GM19372 (cell line): ENCODE data around the gene CNN2.
A peak's percentile ranks its signal among the peaks of the same experiment; 100 is the strongest.

Source experiments
- ATAC-seq: cut with Tn5 transposase; IDR thresholded peaks from one replicate; pipeline ENCODE4 v1.9.1; 2021; ENCODE audit warnings: mild to moderate bottlenecking, low read depth, moderate library complexity; ENCODE audit not compliant: unreplicated experiment

Gene CNN2

DNA sequence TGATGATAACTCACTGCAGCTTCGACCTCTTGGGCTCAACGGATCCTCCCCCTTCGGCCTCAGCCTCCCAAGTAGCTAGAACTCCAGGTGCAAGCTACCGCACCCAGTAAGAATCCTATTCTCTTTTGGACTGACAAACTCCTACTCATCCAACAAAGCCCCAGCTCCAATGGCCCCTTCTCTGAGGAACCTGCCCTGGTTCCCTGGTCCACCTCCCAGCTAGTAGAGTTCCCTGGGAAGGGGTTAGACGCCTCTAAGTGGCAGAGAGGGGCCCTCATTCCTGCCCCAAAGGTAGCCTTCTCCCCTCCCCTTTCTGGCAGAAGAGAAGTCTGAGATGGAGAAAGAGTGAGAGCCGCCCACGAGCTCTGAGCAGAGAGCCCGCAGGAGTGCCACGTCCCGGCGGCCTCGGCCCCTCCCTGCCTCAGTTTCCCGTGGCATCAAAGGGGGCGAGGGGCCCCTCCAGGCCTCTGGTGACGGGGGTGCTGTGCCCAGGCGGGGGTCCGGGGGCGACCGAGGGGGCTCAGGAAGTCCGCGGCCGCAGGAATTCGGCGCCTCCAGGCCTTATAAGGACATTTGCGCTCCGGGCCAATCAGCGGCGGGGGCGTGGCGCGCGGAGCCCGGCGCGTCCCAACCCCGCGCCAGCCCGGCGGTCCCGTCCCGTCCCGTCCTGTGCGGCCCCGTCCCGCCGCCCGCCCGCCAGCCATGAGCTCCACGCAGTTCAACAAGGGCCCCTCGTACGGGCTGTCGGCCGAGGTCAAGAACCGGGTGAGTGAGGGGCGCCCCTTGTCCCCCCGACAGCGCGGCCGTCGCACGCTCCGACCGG is at the start of gene CNN2:
Gene CNN2, plus strand, starts transcription at position 649 of the 823 bp plus-strand sequence. Its CDS starts 54 bp downstream, at position 703.
- ATAC-seq, result no peak

DNA sequence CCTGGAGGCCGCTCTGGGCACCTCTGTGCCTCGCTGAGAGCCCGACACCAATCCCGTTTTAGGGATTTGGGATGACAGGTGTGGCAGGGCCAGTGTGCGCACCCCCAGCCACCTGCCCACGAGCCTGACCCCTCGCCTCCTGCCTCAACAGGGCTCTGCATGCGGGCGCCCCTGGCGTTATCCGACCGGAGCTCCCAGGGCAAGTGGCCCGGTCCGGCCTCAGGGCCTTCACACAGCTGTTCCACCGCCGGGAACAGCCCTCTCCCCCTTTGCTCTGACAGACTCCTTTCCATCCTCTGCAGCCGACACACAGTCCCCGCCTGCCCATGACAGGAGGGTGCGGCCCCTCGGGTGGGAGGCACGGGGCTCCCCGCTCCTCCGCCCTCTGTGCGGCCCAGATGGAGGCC is 49.3 kb upstream of the CNN2 start:
- no peak for ATAC-seq

DNA sequence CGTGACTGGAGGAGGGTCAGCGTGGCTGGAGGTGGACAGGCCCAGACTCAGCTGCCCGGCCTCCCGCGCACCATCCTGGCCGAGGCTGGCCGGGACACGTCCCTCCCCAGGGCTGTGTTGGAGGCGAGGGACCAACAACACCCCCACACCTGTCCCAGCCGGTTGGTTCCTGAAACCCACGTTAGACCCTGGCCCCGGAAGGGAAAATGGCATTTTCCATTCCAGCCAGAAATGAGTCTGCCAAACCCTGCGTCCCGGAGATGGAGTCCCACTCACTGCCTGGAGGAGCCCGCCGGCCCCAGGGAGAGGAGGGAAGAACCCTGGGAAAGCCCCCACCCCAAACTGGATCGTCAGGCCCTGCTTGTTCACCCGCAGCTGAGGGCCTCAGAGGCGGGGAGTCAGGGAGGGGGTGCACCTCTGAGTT is 47.1 kb upstream of the CNN2 start:
- ATAC-seq, result no peak

DNA sequence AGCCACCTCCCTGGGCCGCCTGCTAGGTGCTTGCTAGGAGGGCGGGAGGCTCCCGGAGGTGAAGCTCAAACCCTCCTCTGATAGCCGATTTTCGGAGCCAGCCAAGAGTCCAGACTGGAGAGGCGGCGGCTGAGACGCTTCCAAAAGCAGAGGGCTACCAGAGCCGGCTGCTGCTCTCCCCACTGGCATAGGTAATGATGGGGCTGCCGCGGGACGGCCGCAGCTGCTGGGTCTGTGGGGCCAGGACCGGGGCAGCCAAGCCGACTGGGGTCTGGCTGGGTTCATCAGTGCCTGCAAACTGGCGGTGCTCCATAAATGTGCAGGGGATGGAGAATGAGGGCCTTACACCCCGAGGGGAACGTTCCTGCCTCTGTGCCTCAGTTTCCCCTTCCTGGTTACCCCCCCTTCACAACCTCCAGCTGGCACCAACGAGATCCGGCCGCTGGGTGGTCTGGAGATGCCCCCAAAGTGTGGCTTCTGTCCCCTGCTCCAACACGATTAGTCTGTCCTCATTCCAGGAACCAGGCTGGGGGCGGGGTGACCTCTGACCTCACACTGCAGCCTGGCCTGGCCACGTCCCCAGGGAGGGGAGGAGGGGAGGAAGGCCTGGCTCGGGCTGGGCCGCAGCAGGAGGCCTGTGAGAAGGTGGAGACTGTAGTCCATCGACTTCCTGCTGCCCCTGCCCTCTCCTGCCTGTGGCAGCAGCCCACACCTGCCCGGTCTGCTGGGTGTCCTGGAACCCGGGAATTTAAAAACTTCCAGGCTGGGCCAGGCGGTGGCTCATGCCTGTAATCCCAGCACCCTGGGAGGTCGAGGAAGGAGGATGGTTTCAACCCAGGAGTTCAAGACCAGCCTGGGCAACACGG is 46.0 kb upstream of the CNN2 start:
- ATAC-seq, result no peak

DNA sequence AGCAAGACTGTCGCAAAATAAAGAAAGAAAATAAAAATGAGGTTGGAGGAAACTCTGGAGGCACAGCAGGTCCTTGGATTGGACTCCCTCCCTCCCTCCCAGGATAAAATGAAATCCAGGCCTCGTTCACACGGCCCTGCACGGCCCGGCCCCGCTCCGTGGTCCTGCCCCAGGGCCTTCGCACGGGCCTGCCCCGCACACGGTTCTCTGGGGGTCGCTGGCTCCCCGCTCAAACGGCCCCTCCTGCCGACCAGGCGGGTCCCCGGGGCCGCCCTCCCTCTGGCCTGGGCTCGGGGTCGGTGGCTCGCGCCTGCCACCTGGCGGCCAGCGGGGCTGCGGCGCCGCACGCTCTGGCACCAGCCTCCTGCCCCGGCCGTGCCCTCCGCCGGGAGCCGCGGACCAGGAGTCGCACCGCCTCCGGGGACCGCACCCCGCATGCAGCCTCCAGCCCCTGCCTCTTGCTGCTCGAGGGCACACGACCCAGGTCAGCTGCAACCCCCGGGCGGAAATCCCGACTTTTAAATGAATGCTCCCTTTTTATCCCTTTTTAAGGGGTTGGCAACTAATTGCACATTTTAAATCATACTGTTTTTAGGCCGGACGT is 43.7 kb upstream of the CNN2 start:
- ATAC-seq, result no peak

DNA sequence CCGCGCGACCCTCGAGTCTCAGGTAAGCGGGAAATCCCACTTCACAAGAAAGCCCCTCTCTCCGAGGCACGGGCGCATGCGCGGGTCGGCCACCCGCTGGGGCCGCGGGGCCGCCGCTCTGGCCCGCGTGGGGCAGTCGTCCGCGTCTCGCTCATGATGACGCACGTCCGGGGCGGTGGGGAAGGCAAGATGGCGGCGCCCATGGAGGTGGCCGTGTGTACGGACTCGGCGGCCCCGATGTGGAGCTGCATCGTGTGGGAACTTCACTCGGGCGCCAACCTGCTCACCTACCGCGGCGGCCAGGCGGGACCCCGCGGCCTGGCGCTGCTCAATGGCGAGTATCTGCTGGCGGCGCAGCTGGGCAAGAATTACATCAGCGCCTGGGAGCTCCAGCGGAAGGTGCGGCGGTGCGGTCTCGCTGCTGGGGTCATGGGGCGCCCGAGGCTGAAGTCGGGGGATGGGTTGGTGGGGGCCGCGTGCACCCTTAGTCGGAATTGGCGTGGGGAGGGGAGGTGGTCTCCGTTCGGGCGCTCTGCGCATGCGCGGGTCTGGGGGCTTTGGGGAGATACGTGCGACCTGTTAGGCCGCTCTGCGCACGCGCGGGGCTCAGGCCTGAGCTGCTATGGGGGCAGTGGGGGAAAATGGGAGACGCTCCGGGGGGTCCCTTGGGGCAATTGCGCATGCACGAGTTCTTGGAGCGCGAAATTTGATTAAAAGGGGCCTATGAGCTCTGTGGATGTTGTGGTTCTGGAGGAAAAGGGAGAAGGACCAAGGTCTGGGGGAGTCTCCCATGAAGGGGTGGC is 42.0 kb upstream of the CNN2 start, which contains the start of gene WDR18:
Gene WDR18, plus strand, starts transcription at position 181 of the 803 bp plus-strand sequence. Its CDS starts 9 bp downstream, at position 190.
- peak; percentile 83 for ATAC-seq

DNA sequence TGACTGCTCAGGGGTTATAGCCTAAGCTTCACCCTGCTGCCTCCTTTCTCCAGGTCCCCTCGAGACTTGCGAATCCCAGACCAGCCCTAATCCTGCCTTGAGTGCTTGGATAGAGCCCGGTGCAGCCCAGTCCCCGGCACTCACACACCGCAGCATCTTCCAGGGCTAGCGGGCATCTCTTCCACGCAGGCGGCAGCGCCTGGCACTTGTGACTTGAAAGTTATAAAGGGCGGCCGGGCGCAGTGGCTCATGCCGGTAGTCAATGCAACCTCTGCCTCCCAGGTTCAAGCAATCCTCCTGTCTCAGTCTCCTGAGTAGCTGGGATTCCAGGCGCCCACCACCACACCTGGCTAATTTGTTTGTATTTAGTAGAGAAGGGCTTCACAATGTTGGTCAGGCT is 40.3 kb upstream of the CNN2 start:
- no peak for ATAC-seq

DNA sequence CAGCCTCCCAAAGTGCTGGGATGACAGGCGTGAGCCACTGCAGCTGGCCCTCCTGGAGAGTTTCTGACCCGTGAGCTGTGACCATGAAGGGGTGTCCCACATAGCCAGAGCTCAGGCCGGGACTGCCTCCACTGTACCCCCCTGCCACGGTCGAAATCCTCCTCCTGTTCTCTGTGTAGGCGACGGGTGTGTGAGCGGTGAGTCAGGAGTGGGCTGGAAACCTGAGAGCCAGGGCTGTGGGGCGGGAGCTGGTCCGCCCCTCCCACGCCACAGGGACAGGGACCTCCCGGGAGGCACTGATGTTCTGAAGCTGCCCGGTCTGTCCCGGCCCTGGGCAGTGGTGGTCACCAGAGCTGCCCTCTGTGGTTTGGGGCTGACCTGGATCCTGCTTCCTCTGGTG is 38.3 kb upstream of the CNN2 start:
- ATAC-seq, result no peak

DNA sequence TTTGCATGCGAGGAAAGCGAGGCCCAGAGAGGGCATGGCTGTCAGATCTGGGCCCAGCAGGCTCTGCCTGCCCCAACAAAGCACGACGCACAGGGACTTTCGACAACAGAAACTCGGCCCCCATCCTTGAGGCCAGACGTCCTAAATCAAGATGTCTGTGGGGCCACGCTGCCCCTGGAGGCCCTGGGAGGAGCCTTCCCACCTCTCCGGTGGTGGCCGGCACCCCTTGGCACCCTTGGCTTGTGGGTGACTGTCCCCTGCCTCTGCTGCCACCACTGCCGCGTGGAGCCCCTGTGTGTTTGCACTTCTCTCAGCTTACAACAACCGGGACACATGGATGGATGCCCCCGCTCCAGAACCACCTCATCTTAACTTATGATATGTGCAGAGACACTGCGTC is 37.9 kb upstream of the CNN2 start:
- no peak for ATAC-seq

DNA sequence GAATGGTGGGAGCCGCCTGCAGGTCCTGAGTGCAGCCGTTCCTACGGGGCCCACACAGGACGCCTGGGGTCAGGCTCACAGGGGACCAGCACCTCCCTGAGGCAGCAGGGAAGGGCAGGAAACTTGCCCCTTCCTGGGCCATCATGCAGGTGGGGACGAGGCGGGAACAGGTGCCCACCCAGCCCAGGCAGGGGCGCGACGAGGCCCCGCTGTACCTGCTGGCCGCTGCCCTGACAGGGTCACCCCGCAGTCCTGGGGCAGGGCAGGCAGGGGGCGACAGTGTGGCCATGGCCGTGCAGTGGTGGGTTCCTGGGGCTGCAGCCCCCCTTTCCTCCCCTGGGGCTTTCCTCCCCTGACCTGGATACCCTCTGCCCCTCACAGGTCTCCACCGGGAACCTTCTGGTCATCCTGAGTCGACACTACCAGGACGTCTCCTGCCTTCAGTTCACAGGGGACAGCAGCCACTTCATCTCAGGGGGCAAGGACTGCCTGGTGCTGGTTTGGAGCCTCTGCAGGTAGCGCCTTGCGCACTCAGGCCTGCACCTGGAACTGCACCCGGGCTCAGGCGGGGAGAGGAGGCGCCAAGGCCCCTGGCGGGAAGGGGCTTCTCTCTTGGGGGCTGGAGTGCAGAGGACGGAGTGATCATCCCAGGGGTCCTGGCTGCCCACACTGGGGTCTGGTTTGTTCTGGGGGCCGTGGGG is 36.9 kb upstream of the CNN2 start:
- ATAC-seq, result no peak

DNA sequence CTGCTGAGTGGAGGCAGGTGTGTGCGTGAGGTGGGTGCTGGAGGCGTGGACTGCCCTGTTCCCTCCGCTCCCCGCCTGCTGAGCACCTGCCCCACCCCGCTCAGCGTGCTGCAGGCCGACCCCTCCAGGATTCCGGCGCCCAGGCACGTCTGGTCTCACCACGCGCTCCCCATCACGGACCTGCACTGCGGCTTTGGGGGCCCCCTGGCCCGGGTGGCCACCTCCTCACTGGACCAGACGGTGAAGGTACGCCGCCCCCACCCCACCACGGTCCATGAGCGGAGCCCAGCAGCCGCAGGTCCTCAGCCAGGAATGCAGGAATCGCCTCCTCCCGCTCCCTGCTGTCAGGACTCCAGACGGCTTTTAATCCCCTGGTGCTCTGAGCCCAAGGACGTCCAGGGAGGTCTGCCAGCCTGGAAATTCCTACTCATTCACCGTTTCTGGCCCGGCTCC is 36.3 kb upstream of the CNN2 start:
- no peak for ATAC-seq

DNA sequence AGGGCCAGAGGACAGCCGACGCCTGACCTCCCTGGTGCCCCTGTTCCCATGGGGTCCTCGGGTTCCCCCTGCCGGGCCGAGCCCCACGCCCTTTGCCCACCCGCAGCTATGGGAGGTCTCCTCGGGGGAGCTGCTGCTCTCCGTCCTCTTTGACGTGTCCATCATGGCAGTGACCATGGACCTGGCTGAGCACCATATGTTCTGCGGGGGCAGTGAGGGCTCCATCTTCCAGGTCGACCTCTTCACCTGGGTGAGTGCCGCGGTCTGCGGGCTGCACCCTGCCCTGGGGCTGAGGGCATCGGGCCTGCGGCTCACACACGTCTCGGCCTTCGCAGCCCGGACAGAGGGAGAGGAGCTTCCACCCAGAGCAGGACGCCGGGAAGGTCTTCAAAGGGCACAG is 35.7 kb upstream of the CNN2 start:
- ATAC-seq, result no peak

DNA sequence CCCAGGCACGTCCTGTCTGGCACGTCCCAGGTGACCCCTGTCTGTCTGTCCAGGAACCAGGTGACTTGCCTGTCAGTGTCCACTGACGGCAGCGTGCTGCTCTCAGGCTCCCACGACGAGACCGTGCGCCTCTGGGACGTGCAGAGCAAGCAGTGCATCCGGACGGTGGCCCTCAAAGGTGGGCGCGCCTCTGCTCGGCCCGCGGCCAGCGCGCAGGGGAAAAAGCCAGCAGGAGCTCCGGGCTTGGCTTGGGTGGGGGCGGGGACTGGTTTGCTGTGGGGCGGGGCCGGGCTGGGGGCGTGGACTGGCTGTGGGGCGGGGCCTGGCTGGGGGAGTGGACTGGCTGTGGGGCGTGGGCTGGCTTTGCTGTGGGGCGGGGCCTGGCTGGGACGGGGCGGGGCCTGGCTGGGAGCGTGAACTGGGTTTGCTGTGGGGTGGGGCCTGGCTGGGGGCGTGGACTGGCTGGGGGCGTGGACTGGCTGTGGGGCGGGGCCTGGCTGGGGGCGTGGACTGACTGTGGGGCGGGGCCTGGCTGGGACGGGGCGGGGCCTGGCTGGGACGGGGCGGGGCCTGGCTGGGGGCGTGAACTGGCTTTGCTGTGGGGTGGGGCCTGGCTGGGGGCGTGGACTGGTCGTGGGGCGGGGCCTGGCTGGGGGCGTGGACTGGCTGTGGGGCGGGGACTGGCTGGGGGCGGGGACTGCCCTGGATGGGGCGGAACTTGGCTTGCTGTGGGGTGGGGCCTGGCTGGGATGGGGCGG is 35.1 kb upstream of the CNN2 start:
- no peak for ATAC-seq

DNA sequence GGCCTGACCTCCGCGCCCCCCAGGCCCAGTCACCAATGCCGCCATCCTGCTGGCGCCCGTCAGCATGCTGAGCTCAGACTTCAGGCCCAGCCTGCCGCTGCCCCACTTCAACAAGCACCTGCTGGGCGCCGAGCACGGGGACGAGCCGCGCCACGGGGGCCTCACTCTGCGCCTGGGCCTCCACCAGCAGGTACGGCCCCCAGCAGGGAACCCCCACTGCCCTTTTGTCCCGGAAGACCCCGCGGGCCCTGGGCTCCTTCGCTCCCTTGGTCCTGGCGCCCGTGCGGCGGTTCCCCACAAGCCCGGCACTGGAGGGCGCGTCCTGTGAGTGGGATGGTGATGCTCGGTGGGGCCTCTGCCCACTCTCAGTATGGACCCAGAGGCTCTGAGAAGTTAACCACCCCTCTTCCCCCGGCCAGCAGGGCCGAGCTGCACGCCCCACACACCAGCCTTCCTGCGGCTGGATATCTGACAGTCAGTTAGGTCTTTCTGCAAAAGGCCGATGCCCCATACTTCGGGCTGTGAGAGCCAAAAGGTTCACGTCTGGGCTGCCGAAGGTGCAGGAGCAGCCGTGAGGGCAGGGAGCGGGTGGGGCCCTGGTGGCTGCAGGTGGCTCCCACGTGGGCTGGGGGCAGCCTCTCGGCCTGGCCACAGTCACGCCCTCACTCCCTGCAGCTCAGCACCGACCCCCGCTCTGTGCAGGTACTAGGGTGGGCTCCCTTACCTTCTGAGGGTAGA is 34.3 kb upstream of the CNN2 start:
- ATAC-seq, result no peak

DNA sequence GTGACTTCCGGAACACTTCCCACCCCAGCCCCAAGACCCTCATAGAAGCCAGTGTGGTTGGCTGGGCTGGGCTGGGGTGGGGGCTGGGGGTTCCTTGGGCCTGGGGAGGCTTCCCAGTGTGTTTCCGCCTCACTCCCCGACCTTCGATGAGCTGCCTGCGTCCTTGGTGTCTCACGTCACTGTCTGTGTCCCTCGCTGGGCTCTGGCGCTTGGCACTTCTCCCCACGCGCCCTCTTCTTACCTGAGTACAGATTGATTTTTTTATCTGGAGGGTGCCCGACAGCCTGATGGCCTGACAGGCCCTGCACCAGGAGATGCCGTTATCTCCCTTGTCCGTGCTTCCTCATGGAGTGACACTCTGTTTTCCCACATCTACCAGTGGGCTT is 33.7 kb upstream of the CNN2 start:
- ATAC-seq, result no peak

DNA sequence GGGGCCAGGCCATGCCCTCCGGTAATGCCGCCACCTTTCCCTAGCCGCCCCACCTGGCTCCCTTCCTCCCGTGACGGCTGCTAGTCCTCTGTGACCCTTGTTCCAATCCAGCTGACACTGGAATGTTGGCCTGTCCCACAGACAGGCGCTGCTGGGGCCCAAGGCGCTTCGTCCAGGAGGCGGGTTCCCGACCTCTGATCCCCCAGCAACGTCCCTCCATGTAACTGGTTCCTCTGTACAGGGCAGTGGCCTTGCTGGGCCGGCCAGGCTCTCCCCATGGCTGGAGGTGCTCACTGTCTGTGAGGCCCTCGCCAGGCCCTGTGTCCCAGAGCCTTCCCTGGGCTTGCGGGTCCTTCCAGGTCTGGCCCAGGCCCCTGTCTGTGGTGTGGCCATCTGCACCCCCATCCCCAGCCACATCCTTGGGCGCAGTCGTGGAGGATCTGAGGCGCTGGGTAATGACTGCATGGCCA is 33.0 kb upstream of the CNN2 start:
- no peak for ATAC-seq

DNA sequence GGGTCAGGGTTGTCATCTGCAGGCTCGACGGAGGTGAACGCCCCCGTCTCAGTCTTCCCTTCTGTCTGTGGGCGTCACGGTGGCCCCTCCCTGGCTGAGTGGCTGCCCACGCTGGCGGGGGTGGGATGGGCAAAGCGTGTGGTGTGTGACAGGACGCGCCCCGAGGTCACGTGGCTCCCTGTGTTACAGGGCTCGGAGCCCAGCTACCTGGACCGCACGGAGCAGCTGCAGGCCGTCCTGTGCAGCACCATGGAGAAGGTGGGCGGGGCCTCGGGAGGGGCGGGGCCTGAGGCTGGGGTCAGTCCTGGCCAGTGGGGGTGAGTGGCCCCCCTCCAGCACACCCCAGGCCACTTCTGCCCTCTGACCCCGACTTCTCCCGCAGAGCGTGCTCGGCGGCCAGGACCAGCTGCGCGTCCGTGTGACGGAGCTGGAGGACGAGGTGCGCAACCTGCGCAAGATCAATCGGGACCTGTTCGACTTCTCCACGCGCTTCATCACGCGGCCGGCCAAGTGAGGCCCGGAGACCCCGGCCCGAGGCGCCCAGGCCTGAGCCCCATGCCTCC is 32.5 kb upstream of the CNN2 start:
- no peak for ATAC-seq

DNA sequence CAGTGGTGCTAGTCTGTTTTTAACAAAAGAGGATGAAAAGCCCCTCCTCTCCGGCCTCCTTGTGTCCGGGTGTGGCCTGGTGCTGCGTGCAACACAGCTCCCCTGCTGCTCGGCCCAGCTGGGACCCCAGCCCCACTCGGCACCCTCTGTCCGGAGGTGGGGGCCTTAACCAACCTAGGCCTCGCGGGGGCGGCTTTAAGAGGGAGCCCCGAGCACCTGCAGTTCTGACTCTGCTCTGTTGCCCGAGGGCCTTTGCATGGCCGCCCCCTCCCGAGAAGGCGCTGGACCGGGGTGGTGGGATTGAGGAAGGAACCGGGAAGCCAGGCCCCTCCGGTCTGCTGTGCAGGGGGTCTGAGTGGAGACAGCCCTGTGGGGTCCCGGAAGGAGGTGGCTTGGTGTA is 31.9 kb upstream of the CNN2 start:
- no peak for ATAC-seq
